GM19395 (cell line): ENCODE results near the gene TNIP1.

Experiments used
- ATAC-seq: cut with Tn5 transposase; IDR thresholded peaks from one replicate; pipeline ENCODE4 v1.9.1; 2021; ENCODE audit warnings: mild to moderate bottlenecking, moderate library complexity; ENCODE audit not compliant: unreplicated experiment

The TNIP1 gene

DNA sequence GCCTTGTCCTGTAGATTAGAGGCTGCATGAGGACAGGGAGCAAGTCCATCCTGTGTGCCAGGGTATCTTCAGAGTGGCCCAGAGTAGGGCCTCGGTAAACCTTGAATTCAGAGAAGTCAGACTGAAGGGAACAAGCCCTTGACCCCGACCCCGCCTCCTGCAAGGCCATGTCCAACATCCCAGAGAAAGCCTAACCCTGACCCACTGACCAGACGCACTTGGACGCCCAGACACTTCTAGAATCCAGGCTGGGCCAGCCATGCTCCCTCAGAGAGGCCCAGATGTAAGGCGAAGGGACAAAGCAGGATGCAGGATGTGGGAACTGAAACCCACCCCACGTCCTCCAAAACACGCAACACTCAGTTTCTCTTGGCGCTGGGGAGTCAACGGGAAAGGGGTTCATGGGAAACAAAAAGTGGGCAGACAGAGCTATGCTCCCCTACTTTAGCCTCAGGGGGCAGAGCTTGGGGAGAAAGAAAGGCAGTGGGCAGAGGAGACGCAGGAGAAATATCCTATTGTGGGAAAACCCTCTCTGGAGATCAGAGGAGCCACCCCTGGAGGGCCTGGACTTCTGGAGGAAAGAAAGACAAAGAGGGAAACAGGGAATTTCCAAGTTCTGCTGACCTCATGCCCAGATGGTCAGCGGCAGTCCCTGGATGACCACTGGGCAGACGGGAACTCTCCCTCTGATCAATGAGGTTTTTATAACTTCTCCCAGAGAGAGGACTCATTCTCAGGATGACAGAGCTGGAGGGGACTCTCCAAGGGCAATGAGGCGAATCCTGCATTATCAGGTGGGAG, 13.0 kb downstream of the TNIP1 start:
- peak; percentile 15 for ATAC-seq

DNA sequence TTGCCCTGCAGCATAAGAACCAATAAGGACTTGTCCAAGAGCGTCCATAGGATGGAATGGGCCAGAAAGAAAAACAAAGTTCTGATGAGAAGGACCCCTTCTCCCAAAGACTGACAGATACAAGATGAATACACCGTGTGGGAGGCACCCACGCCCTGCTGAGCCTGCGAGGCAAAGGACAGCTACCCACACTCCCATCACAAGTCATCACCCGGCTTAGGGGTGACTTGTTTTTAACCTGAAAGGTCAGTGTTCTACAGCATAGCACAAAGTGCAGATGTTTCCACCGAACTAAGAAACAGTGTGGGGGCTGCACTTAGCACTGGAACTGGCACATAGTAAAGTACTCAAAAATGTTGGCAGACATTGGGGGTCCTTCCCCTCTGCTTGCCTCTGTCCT, 13.9 kb downstream of the TNIP1 start:
- no peak for ATAC-seq

DNA sequence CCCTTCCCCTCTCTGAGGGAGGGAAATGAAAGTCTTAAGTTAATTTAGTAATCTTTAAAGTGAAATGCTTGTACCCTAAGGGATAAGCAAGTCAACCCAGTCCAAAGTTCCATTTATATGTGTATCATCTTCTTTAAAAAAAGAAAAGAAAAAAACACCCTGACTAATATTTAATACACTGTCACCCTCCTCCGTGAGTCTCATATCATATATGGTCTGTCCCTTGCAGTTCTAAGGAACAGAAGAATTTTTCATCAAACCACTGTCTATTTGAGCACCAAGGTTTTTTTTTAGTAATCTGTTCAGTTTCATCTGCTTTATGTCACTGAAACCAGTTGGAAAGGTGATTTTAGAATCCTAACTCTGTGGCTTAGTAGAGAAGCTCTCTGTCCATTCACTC, 15.2 kb downstream of the TNIP1 start:
- no peak for ATAC-seq

DNA sequence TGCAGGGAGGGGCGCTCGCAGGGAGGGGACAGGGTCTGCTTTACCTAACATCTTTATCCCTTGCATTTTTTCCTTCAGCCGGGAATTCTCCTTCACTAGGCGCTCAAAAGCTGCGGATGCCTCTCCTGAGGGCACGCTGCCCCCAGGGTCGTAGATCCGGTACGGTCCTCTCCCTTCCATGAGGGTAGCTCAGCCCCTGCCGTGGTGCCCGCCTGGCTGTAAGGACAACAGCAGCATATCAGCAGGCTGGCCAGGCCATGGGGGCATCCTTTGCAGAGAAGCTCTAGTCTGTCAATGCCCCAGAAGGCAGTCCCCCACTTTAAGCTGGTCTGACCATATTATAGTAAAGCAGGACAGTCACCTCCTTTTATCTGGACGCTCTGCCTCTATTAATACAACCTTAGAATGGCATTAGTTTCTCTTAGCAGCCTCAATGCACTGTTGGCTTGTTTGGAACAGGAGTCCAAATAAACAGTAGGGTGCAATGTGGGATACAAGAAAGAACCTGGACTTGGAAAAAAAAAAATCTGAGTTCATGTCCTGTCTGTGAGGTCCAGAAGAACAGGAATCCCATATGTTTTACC, 15.8 kb downstream of the TNIP1 start:
- no peak for ATAC-seq

DNA sequence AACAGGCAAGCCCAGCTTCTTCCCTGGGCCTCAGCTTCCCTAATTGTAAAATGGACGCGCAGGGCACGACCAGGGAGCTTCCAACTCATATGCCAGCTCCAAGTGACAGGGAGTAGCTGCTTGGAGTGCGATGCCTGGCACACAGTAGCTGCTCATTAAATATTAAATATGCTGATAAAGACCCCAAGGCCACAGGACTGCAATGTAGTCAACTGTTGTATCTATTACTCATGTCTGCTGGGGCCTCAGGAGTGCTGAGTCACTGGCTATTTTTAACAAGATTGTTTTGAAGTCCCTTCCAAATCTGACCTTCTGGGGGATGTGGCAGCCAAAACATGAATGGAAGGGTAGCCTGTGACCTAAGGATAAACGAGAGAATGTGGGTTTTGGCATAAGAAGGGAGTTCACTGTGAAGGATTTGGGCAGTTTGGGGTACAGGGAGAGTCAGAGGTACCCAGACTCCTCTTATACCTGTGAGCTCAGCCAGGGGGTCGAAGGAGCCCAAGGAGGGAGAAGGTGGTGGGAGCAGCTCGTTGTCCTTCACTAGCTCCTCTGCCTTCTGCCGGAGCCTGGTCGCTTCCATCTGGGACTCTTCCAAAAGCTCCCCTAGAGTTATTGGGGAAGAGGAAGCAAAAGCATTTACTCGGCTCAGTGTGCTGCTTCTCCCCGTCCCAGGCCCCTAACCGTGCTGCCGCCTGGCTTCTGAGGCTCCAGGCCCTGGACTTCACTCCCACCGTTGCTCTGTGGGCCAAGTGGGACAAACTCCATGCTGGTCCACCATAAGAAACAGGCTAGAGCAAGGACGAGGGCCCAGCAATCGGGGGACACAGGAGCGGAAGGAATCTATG, 17.5 kb downstream of the TNIP1 start:
- ATAC-seq, result no peak

DNA sequence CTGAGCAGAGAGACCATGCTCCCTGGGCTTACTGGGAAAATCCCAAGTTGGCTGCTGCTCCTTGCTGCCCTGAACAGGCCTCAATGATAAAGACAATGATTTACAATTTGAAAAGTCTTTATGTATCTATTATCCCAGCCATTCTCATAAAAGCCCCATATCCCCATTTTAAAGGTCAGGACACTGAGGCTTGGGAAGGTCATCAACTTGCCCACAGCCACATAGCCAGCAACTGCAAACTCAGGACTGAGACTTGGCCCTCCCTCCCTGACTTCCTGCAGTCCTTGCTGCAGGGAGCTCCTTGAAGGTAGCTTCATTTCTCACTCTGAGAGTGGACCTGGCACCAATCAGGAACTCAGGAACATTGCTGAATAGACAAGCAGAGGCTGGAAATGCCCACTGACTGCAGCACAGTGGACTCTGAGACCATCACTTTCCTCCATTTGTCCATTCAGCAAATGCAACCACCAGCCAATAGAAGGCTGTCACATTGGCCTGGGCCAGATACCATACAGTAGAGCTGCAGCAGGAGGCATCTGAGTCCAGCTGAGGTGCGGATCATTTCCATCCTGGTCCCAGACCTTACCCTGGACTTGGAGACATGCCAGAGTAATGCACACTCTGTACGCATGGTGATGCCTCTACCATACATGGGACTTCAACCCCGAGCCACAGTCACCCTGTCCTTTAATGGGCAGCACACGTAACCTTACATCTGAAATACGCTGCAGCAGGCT, 18.3 kb downstream of the TNIP1 start:
- no peak for ATAC-seq

DNA sequence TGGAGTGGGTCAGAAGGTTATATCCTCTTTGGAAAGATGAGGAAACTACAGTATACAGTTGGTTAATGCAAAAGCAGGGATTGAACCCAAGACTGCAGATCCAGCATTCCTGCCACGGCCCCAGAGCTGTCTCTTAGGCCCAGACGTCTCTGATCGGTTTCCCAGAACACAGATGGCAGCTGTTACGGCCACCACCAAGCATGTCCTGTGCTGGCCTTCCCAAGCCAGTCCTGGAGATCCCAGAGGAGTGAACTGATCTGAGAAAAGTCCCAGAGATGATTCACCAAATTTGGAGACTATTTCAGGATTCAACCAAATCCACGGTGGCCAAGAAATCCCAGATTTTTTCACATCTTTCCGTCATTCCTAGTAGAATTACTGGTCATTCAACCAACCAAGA, 20.1 kb downstream of the TNIP1 start:
- no peak for ATAC-seq

DNA sequence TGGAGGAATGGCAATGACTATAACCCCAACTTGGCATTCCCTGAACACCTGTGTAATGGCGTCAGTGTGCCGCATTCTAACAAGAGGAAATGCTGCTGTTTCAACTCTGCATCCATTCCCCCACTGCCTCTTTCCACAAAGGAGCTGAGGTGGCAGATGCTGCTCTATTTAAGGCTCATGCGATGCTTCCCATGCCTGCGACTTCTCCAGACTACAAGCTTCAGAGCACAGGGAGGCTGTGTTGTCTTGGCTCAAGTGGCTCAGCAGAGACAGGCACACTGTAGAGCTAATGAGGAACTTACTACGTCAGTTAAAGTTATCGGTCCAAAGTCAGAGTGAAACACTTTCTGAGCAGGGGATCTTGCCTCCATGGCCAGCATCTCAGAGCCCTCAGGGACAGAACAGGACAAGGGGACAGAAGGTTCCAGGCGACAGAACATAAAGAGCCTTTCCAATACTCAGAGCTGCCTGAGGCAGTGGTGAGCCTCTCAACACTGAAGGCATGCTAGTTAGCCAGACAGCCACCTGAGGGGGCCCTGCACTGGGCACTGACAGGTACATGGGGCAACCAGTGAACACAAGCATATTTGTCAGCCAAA, 21.8 kb downstream of the TNIP1 start:
- ATAC-seq, result no peak

DNA sequence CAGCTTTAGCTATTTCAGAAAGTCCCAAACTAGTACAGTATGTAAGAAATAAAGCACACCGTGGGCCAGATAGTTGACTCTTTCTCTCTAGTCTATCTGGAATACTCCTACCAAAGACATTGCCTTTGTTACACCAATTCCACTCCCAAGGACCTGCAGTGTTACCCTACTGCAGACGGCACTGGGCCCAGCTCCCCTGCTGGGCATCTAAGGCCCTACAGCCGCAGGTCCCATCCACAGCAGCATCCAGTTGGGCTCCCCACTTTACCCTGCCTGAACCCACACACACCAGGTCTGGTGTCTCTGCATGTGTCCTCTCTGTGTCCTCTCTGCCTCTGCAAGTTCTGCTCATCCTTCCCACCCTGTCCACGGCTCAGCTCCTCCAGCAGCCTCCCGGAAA, 22.5 kb downstream of the TNIP1 start:
- no peak for ATAC-seq

DNA sequence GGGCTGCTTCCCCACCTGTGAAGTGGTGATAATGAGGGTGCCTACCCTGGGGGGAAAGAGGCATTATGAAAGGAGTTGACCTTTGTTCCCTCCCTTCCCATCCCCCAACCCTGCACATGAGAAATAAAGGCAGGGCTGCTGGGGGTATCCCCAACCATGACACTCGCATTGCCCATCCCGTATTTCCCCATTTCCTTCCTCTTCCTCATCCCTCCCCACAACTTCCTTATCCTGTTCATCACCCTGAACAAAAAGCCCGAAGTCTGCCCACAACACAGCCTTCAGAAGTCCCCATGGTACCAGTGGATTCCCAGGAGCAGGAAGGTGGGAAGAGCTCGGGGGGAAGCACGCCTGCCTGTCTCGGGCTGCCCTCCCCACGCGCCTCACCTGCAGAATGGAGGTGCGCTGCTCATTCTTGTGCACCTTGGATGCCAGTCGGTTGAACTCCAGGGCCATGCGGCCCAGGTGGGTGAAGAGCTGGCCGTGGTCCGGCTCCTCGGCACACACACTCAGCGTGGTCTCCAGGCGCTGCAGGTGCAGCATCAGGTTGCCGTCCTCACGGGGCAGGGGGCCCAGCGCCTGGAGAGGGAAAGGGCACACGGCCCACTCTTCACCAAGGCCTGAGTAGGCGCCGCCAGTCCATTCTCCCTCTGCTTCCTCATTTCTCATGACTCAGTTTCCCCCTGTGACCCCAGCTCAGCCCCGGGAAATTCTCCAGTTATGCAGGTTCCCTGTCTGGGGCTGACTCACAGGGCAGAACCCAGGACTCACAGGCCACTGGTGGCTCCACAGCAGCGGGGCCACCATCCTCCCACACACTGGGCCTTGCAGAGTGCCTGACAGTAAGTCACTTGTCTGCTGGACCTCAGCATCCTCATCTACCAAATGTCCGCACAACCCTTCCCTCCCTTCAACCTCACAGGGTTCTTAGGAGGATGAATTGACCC, 24.2 kb downstream of the TNIP1 start:
- ATAC-seq, result no peak

DNA sequence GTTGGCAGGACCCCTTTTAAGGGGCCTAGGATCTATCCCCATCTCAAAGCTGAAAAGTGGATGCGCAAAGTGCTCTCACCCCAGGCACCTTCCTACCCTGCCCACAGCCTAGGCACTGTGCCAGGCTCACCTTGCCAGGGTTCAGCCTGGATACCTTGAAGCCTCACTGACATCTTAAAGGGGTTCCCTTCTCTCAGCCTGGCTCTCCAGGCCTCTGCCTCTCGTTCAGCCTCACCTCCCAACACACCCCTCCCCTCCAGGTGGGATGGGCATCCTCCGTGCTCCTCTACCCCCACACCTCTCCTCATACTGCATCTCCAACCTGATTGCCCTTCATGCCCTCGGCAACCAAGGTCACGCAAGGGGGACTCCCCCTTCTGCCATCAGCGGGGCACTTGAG, 25.5 kb downstream of the TNIP1 start:
- ATAC-seq, result no peak

DNA sequence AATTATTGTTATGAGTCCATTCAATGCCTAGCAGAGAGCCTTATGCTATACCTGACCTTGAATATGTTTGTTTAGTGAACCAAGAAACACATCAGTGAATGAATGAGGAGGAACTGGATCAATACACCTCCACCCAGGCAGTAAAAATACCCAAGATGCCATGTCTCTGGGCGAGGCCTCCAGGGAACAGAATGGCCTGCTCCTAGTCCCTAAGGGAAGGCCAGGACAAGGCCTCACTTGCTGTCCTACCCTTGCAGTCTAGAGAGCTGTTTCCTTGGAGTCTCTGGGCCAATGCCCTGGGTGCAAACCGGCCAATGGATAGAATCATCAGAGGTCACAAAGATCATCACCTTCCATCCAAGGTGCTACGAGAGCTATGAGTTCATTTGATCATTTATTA, 26.1 kb downstream of the TNIP1 start:
- no peak for ATAC-seq

DNA sequence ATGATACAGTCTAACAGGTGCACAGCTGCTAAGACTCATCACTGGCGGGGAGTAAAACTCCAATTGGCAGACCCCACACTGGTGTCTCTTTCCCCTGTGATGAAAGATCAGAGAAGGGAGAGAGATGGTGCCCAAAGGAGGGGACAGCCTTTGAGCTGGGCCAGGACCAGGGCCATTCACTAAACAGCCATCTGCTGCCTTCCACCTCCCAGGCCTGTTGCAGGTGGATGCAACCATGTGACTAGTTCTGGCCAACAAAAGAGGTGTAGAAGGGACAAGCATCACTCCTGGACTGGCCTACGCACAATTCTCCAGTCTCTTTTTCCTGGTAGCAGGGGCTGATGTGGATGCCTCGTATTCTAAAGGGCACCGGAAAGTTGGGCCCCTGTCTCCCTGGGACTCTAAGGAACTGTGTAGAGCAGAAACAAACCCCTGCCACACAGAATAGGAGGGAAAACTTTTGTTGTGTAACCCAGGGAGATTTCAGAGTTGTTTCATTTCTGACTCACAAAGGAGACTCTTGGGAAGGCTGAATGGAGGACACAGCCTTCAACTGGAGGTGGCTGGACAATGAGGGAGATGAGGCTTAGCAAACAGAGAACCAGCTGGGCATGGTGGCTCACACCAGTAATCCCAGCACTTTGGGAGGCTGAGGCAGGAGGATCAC, 26.9 kb downstream of the TNIP1 start:
- ATAC-seq, result no peak

DNA sequence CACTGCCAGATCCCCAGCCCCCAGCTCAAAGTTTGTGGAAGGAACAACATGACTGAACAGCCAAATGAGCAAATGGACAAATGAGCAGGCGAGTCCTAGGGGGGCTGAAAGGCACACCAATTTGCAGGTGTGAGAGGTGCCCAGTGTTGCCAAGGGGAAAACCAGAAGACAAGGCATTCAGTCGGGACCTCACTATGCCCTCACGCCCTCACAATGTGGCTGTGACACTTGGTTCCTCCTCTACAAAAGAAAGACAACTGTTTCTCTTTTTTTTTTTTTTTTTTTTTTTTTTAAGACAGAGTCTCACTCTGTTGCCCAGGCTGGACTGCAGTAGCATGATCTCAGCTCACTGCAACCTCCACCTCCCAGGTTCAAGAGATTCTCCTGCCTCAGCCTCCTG, 28.0 kb downstream of the TNIP1 start:
- ATAC-seq, result no peak

DNA sequence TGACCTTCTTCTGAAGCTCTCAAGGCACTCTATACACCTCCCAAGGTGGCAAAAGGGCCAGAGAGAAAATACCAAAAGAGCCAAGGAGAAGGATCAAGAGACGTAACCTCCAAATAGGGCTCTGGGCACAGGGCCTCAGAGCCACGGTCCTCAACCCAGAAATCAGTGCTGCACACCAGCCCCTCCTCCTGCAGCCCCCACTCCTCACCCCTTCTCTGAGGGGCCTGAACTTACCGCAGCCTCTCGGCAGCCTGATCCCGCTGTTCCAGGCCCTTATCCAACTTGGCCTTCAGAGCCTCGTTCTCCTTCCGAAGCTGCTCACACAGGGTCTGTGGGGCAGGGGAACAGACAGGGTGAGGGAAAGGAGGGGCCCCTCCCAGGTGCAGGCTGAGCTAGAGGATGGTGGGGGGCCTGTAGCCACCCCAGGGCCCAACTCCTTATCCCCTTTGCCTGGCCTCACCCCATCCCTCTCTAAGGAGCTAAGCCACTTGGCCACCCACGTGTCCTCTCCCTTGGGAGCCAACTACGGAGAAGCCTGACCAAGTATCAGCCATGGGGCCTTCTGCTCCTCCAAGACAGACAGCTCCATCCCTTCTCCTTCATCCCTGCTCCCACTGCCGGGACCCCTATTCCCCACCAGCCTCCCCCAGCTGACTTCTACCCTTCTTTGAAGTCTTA, 28.8 kb downstream of the TNIP1 start:
- ATAC-seq, result no peak

DNA sequence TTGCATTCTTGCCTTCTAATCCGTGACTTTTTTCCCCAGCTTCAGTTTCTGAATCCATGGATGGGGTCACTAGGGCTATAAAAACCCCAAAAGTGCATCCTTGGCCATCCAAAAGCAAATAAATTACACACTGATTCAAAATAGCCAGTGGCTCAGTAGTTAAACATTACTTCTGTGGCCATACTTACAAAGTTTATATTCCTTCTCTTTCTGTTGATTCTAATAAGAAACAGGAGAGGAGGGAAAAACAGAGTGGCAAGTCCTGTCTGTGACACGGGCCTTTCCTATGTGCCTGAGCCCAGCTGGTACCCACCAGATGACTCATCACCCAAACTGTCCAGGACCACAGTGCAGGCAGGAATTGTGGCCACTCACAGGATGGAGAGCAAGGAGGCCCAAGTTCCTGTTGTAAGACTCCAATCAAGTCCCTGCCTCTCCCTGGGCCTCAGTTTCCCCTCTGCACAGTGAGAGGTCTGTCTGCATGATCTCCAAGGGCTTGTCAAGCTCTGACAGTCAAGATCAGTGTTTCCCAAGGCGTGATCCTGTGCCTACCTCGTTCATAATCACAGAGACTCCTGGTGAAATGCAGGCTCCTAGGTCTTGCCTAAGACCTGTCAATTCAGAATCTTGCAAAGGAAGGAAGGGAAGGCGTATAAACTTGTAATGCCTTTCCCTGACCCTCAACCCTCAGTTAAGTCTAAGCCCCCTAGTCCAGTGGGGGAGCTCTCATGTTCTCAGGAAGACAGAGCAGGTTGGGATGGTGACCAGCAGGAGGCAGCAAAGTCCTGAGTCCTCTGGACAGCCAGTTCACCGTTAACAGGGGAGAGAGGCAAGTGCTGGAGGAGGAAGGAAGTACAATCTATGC, 29.5 kb downstream of the TNIP1 start:
- ATAC-seq, result peak; percentile 84

DNA sequence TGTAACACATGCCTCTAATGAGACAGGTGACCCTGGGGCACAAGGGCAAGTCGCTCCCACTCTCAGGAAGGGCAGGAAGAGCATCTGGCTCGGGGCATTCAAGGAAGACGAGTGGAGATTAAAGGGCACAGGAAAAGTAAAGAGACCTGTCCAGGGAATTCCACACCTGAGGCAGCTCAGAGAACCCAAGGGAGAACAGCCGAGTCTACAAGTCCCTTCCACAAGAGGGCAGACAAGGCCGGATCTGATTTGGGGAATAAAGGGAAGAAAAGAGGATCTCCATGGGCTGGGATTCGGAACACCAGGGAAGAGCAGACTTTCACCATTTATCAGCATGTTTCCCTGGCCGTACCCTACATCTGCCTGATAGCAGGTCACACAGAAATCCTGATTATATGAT, 32.3 kb downstream of the TNIP1 start:
- ATAC-seq, result no peak
